HG02642 (cell line): ENCODE results near the gene S100PBP.

Source experiments
- ATAC-seq: cut with Tn5 transposase; IDR thresholded peaks from one replicate; pipeline ENCODE4 v1.9.1; 2021; ENCODE audit warnings: mild to moderate bottlenecking; ENCODE audit not compliant: unreplicated experiment, poor library complexity

Gene S100PBP

GRCh38 chr1:32868085-32868484 lies 50.6 kb downstream of the S100PBP start:
- ATAC-seq = no peak

GRCh38 chr1:32868806-32869455 lies 51.5 kb downstream of the S100PBP start:
- no peak for ATAC-seq

- ATAC-seq = no peak
These were observed 52.6 kb downstream of the S100PBP start for GRCh38 chr1:32869923-32870614.

- no peak for ATAC-seq
These were observed 53.3 kb downstream of the S100PBP start, which contains the start of gene FNDC5 for GRCh38 chr1:32870615-32871363. TSS of gene FNDC5 (minus strand) at chr1:32870912.

- no peak for ATAC-seq
These were observed 54.1 kb downstream of the S100PBP start for GRCh38 chr1:32871364-32872191.

GRCh38 chr1:32872192-32872460 lies 54.7 kb downstream of the S100PBP start:
- ATAC-seq = no peak

- no peak for ATAC-seq
These were observed 56.0 kb downstream of the S100PBP start for GRCh38 chr1:32873484-32873883.

GRCh38 chr1:32874860-32875752 lies 57.7 kb downstream of the S100PBP start:
- ATAC-seq = no peak

- ATAC-seq = no peak
These were observed 59.1 kb downstream of the S100PBP start for GRCh38 chr1:32876341-32877210.

GRCh38 chr1:32877211-32878110 lies 60.0 kb downstream of the S100PBP start:
- ATAC-seq = no peak

- ATAC-seq = no peak
These were observed 60.7 kb downstream of the S100PBP start for GRCh38 chr1:32878183-32878582.

GRCh38 chr1:32878637-32879041 lies 61.2 kb downstream of the S100PBP start:
- no peak for ATAC-seq

- ATAC-seq = no peak
These were observed 63.8 kb downstream of the S100PBP start for GRCh38 chr1:32881291-32881690.

GRCh38 chr1:32881871-32882850 lies 64.7 kb downstream of the S100PBP start:
- no peak for ATAC-seq

GRCh38 chr1:32883338-32884031 lies 66.0 kb downstream of the S100PBP start:
- no peak for ATAC-seq

- no peak for ATAC-seq
These were observed 66.5 kb downstream of the S100PBP start for GRCh38 chr1:32884032-32884372.
